ENCODE measurements around the gene TRIP11.
"Not testable (repeated sequence)": the region's sequence is repeated elsewhere in the genome, so short reads cannot be mapped to it uniquely, and the experiment has no call there.

Gene TRIP11

DNA sequence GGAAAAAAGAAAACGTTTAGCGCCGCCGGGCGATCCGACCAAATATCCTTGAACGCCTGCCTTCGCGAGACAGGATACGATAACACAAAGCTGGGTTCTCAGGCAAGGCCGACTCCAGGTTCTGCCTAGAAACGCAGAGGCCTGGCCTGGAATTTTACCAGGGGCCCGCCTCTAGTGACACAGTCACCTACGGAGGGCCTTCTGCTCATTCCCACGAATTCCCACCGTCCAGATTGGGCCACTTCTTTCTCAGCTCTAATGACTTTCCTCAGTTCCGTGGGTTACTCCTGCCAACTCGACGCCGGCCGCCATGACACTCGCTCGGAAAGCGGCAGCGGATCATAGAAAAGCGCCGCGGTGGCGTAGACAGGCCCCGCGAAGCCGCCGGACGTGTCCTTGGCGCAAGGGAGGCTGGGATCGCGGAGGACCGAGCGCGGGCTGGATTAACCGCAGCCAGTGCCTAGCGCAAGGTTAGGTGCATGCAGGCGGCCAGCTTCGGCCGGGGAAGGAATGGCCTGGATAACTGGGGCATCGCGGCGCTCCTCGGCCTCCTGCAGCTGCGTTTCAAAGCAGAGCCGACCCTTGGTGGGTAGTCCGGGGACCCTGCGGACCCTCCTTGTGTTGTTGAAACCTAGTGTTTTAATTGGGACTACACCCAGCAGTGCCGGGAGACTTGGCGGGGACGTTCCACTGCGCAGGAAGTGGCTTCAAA lies at the start of gene TRIP11:
TRIP11 (minus strand) TSS at position 341 of the 712 bp plus-strand sequence. CDS start 374 bp downstream, outside the sequence.
- DNase-seq (ENCODE audit: low spot score) = peak; percentile 94

- no peak for DNase-seq (ENCODE audit: low spot score)
Observed at GRCh38 chr14:92088494-92088893, 48.6 kb upstream of the TRIP11 start.

DNA sequence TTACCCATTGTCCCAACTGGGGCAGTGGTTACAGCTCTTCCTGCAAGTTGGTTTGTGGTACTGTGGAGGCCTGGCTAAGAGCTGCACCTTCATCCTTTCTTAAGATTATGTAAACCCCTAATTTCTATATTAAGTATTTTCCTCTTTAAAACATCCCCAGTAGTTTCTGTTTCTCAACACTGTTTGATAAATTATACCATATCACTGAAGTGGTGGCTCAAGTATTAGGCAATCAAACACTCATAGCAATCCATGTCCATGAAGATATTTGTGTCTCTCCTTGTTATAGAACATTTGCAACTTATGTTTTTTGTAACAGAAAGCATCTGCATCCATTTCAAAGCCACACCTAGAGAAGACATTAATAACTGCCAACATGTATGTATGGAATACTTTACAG lies 34.7 kb upstream of the TRIP11 start:
- DNase-seq (ENCODE audit: low spot score) = no peak

DNA sequence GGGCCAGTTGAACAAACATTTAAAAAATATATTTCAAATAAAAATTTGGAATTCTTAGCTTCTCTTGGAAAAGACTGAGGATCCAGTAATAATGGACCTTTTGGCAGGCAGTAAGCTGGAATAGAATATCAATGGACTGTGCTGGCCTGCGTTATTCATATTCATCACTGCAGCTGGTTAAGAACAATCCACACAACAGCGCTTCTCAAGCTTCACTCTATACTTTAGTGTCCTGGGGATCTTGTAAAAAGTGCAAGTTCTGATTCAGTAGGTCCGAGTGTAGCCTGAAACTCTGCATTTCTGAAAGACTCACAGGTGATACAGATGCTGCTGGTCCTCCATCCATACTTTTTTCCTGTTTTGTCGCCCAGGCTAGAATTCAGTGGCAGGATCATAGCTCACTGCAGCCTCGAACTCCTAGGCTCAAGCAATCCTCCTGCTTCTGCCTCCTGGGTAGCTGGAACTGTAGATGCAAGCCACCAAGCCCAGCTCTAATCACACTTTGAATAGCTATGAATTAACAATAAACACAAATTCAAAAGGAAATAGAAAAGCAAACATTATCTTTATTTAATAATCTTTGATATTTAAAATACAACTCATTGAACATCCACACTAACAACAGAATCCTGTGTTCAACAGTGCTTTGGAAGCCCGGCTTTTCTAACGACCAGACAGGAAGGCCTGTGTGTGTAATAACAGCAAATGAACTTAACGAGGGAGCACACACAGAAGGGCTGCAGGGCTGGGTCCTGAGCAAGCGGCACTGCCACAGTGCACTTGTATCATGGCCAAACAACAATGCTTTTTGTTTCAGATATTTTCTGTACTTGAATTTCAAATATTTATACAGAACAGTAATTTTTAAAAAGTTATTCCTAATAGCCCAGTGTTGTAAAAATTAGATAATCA lies 18.4 kb upstream of the TRIP11 start:
- peak; percentile 18 for DNase-seq (ENCODE audit: low spot score)

- DNase-seq (ENCODE audit: low spot score) = no peak
Observed at GRCh38 chr14:92049781-92050180, 9.9 kb upstream of the TRIP11 start.

GRCh38 chr14:92049221-92049620 lies 9.4 kb upstream of the TRIP11 start:
- not testable (repeated sequence) for DNase-seq (ENCODE audit: low spot score)

DNA sequence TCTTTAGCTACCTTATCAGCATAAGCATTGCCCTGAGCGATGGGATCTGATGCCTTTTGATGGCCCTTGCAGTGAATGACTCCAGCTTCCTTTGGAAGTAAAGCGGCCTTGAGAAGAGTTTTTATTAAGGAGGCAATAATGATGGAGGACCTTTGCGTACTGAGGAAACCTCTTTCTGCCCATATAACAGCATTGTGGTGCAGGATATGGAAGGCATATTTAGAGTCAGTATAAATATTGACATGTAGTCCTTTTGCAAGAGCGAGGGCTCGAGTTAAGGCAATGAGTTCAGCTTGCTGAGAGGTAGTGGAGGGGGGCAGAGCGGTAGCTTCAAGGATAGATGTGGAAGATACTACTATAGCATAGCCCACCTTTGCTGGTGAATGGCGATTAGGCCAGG lies 6.0 kb upstream of the TRIP11 start:
- not testable (repeated sequence) for DNase-seq (ENCODE audit: low spot score)

DNA sequence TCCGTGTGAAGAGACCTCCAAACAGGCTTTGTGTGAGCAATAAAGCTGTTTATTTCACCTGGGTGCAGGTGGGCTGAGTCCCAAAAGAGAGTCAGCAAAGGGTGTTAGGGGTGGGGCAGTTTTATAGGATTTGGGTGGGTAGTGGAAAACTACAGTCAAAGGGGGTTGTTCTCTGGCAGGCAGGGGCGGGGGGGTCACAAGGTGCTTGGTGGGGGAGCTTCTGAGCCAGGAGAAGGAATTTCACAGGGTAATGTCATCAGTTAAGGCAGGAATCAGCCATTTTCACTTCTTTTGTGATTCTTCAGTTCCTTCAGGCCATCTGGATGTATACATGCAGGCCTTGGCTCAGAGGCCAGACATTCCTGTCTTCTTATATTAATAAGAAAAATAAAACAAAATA lies 1.9 kb upstream of the TRIP11 start:
- not testable (repeated sequence) for DNase-seq (ENCODE audit: low spot score)

- DNase-seq (ENCODE audit: low spot score) = no peak
Observed at GRCh38 chr14:92041203-92041602, 1.3 kb upstream of the TRIP11 start.

DNA sequence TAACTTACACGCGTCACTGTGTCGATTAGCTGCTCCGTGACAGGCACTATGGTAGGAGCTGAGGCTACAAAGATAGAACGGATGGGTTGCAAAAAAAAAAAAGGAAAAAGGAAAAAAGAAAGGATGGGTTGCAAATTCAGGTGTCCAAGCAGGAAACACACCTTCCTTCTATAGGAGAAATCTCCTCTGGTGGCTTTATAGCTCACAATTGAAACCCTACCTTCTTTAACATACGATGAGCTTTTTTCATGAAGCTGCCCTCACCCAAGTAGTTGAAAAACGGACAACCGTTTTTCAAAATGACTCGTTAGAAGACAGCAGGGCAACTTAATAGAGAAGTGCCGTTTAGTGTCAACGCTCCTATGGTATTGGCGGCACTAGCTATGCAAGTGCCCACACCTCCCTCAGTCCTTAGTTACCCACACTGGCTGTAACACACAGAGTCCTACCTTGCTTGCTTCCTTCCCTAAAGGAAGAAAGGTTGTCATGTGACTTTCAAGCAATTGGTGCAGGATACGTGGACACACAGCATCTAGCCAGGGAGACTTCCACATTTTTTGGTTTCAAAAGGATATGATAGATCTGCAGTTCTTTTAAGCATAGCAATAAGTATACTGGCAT lies 682 bp upstream of the TRIP11 start:
- DNase-seq (ENCODE audit: low spot score) = peak; percentile 64

- DNase-seq (ENCODE audit: low spot score) = peak; percentile 56
Observed at GRCh38 chr14:92039063-92039718, 668 bp downstream of the TRIP11 start.

- DNase-seq (ENCODE audit: low spot score) = no peak
Observed at GRCh38 chr14:92037989-92038388, 1.9 kb downstream of the TRIP11 start.

GRCh38 chr14:92035890-92036289 lies 4.0 kb downstream of the TRIP11 start:
- no peak for DNase-seq (ENCODE audit: low spot score)

- no peak for DNase-seq (ENCODE audit: low spot score)
Observed at GRCh38 chr14:92033906-92034687, 5.8 kb downstream of the TRIP11 start.

GRCh38 chr14:92033433-92033832 lies 6.4 kb downstream of the TRIP11 start:
- DNase-seq (ENCODE audit: low spot score) = no peak

DNA sequence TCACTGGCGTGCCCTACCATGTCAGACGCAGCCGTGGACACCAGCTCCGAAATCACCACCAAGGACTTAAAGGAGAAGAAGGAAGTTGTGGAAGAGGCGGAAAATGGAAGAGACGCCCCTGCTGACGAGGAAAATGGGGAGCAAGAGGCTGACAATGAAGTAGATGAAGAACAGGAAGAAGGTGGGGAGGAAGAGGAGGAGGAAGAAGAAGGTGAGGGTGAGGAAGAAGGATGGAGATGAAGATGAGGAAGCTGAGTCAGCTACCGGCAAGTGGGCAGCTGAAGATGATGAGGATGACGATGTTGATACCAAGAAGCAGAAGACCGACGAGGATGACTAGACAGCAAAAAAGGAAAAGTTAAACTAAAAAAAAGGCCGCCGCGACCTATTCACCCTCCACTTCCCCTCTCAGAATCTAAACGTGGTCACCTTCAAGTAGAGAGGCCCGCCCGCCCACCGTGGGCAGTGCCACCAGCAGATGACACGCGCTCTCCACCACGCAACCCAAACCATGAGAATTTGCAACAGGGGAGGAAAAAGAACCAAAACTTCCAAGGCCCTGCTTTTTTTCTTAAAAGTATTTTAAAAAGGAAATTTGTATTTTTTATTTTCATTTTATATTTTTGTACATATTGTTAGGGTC lies 13.2 kb downstream of the TRIP11 start:
- no peak for DNase-seq (ENCODE audit: low spot score)

GRCh38 chr14:92022036-92022435 lies 17.8 kb downstream of the TRIP11 start:
- DNase-seq (ENCODE audit: low spot score) = no peak

DNA sequence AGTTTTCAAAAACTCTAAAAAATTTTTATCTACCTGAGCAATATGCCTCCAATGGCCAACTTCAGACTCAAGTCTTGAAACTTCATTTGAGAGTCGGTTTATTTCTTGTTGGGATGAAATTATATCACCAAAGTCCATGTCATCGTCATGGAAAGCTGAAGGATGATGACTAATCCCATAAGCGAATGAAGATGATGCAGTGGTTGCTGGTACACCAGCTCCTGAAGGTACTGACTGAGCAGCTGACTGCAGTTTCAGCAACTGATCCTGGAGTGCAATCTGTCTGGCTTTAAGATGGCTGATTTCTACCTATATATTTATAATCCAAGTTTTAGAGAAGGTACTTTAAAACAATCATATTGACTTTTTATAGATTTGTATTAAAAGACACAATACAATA lies 18.3 kb downstream of the TRIP11 start:
- no peak for DNase-seq (ENCODE audit: low spot score)

GRCh38 chr14:92014040-92014439 lies 25.8 kb downstream of the TRIP11 start:
- DNase-seq (ENCODE audit: low spot score) = no peak

GRCh38 chr14:92012121-92012748 lies 27.6 kb downstream of the TRIP11 start:
- DNase-seq (ENCODE audit: low spot score) = no peak

Measured in Ammon's horn (tissue), 1 donor.